Right lobe of liver (tissue), 6 donors: ENCODE results near the gene TMEM138. TPM values are rescaled to one million over a fixed set of nuclear protein-coding genes. Genes with fewer than 3 reads are reported as not detected.

Experiments used
- ATAC-seq, 4 donors: fragments of 200-7000 bp; cut with Tn5 transposase; one replicate each; pipeline ENCODE4 v1.9.1; 2020; ENCODE audit warnings: mild to moderate bottlenecking in 4 of 4, moderate library complexity in 4 of 4
- DNase-seq, 3 donors: peaks; one replicate each; pipeline ENCODE4 v3.0.0-alpha.2; 2020
- H3K27ac ChIP-seq, 3 donors: fragments of 200-600 bp; one replicate each; pipeline ENCODE4 v1.8.0; 2022
- H3K27me3 ChIP-seq, 2 donors: fragments of 200-600 bp; one replicate each; pipeline ENCODE4 v1.8.0; 2022
- H3K36me3 ChIP-seq, 4 donors: fragments of 200-600 bp; sonication (generic) in 1 of 4; one replicate each; pipeline versions ENCODE4 v1.5.1 to v1.8.0; 2017 to 2022; ENCODE audit warnings: control low read depth in 1 of 4
- H3K4me1 ChIP-seq, 4 donors: fragments of 200-600 bp; sonication (generic) in 1 of 4; one replicate each; pipeline versions ENCODE4 v1.5.1 to v1.8.0; 2017 to 2022; ENCODE audit warnings: control low read depth in 1 of 4
- H3K4me3 ChIP-seq, 3 donors: fragments of 200-600 bp; one replicate each; pipeline ENCODE4 v1.8.0; 2022
- H3K9me3 ChIP-seq, 4 donors: fragments of 200-600 bp; sonication (generic) in 1 of 4; one replicate each; pipeline versions ENCODE4 v1.5.1 to v1.8.0; 2017 to 2022; ENCODE audit warnings: control low read depth in 1 of 4
- CTCF ChIP-seq, 4 donors: fragments of 200-600 bp in 3 of 4; fragments of 450-650 bp in 1 of 4; IDR thresholded peaks; one replicate each; pipeline versions ENCODE4 v1.5.1 to v1.8.0; 2016 to 2022; ENCODE audit warnings: antibody characterized with exemption in 4 of 4, mild to moderate bottlenecking in 2 of 4
- POLR2A ChIP-seq: fragments of 450-650 bp; IDR thresholded peaks from one replicate; pipeline ENCODE4 v1.6.1; 2017; ENCODE audit warnings: antibody characterized with exemption, mild to moderate bottlenecking
- WGBS: methylation state at CpG from one replicate; pipeline ENCODE4 v1.1.6; 2018; ENCODE audit warnings: low coverage, low lambda C conversion rate; ENCODE audit not compliant: insufficient coverage; ENCODE audit errors: missing lambda C conversion rate; 5-methylcytosine and 5-hydroxymethylcytosine counted together
- intact Hi-C, 2 donors: fragments of 100-400 bp; cut with DNase I; formaldehyde crosslinking; loops; one replicate each; pipeline versions ENCODE4 v1.11.2 to v1.14.1; 2022
- total RNA-seq, 6 experiments: library from RNA; depleted of rRNA in 2 of 6; stranded (reverse); fragments of >200 nt in 2 of 6; fragmentation: NEBNext Ultra II Directional in 3 of 6; extraction: Animal tissue kit (Norgen Biotek cat#: 25700) in 3 of 6; gene quantifications; one replicate each; pipeline versions ENCODE4 v1.1.0 to v1.2.4, GENCODE V29; 2016 to 2023
- donor health status: DM: no; HTN: yes; CAD: no.
- donor health status: DM: no; HTN: no; CAD: no.
- donor health status: DM: no; HTN: no; CAD: no.
- donor health status: DM: no; HTN: yes; CAD: no.
- donor health status: DM: no; HTN: yes; CAD: no.

TMEM138 gene
- total RNA-seq, 6 experiments from 2014 or later: 18.2 to 41.0 (median 26.4) TPM

GRCh38 chr11:61332797-61333549, 29.2 kb upstream of the TMEM138 start, which contains the start of the genes DDB1 and TKFC:
Gene DDB1 (minus strand): TSS chr11:61333105. CDS start chr11:61332968, 137 bp downstream.
Gene TKFC (plus strand): TSS chr11:61333228. CDS start chr11:61334729, 1,501 bp downstream.
- no peaks in the 10 kb centered on the region for H3K27me3 ChIP-seq
- DNase-seq (peak; percentile 97 to 98 (median 97)), ATAC-seq (peak; percentile 87 to 92 (median 90))
- TF ChIP-seq POLR2A (peak; percentile 85), CTCF (IDR thresholded peaks at IDR 0.05) (no peak)
- peaks cover 0 to 24% (median 10%) of the 10 kb centered on the region in 4 donors for H3K36me3 ChIP-seq
- peak within 1 kb of the TSS; percentile 94 to 98 (median 96) for H3K4me3 ChIP-seq
- H3K27ac ChIP-seq: peak within 1 kb of the TSS; percentile 82 to 85 (median 83)
- 0% methylated on average over 10 of the region's 81 CpGs for WGBS
- peaks cover 0 to 42% (median 15%) of the 10 kb centered on the region in 4 donors for H3K4me1 ChIP-seq
- intact Hi-C loops: no loop called here
- H3K9me3 ChIP-seq: no peaks in the 10 kb centered on the region

- no peak for ATAC-seq
- Histone ChIP-seq H3K4me3 (peak overlapping the region; percentile 94 to 98 (median 96)), H3K9me3 (no peaks in the 10 kb centered on the region), H3K4me1 (peaks cover 0 to 42% (median 15%) of the 10 kb centered on the region in 4 donors), H3K27ac (peak overlapping the region; percentile 82 to 85 (median 83)), H3K27me3 (no peaks in the 10 kb centered on the region), H3K36me3 (peaks cover 0 to 25% (median 10%) of the 10 kb centered on the region in 4 donors)
- WGBS: 7% methylated on average over 16 of the region's 19 CpGs
- DNase-seq: no peak
- TF ChIP-seq CTCF (IDR thresholded peaks at IDR 0.05) (no peak), POLR2A (no peak)
- intact Hi-C loops: no loop called here
These were observed 28.4 kb upstream of the TMEM138 start for GRCh38 chr11:61333550-61334433.

GRCh38 chr11:61334434-61335354, 27.5 kb upstream of the TMEM138 start:
- 41% methylated on average over 13 of the region's 16 CpGs for WGBS
- intact Hi-C loops: loop anchor here (5.0 kb wide), 2 partner anchors 48 to 53 kb away; no protein-coding TSS in a partner anchor
- ATAC-seq: peak; percentile 38 to 56 (median 46)

More at GRCh38 chr11:61334434-61335354, 27.5 kb upstream of the TMEM138 start:
- Histone ChIP-seq H3K36me3 (peaks cover 0 to 25% (median 11%) of the 10 kb centered on the region in 4 donors), H3K4me3 (peak overlapping the region in 2 of 3 donors; percentile 50 to 94), H3K9me3 (no peaks in the 10 kb centered on the region), H3K27ac (peak overlapping the region; percentile 82 to 85 (median 83)), H3K4me1 (peaks cover 0 to 42% (median 15%) of the 10 kb centered on the region in 4 donors), H3K27me3 (no peaks in the 10 kb centered on the region)
- peak in 2 of 3 donors; percentile 65 to 81 for DNase-seq
- TF ChIP-seq POLR2A (peak; percentile 41), CTCF (IDR thresholded peaks at IDR 0.05) (no peak)
